HEK293 (cell line): Measurements from ENCODE around the gene ZFHX3.

Source experiments
- BCL6B ChIP-seq: fragments of 450-650 bp; formaldehyde crosslinking; IDR thresholded peaks from 2 replicates; pipeline ENCODE4 v1.5.1; 2017; ENCODE audit warnings: missing biosample characterization, missing genetic modification characterization
- GLIS2 ChIP-seq: fragments of 450-650 bp; formaldehyde crosslinking; IDR thresholded peaks from 2 replicates; pipeline ENCODE4 v1.5.1; 2016; ENCODE audit warnings: missing biosample characterization, missing genetic modification characterization
- KLF16 ChIP-seq: fragments of 450-650 bp; formaldehyde crosslinking; IDR thresholded peaks from 2 replicates; pipeline ENCODE4 v1.5.1; 2017; ENCODE audit warnings: missing biosample characterization, missing genetic modification characterization
- ZBTB10 ChIP-seq: fragments of 450-650 bp; formaldehyde crosslinking; IDR thresholded peaks from 2 replicates; pipeline ENCODE4 v1.5.1; 2016; ENCODE audit warnings: missing biosample characterization, missing genetic modification characterization
- ZBTB17 ChIP-seq: fragments of 450-650 bp; formaldehyde crosslinking; IDR thresholded peaks from 2 replicates; pipeline ENCODE4 v1.5.1; 2016; ENCODE audit warnings: missing biosample characterization, missing genetic modification characterization
- ZFP37 ChIP-seq: fragments of 450-650 bp; formaldehyde crosslinking; IDR thresholded peaks from 2 replicates; pipeline ENCODE4 v1.5.1; 2016; ENCODE audit warnings: missing biosample characterization, missing genetic modification characterization
- ZNF114 ChIP-seq: fragments of 450-650 bp; formaldehyde crosslinking; IDR thresholded peaks from 2 replicates; pipeline ENCODE4 v1.5.0; 2017; ENCODE audit warnings: missing biosample characterization, missing genetic modification characterization
- ZNF202 ChIP-seq: fragments of 450-650 bp; formaldehyde crosslinking; IDR thresholded peaks from 2 replicates; pipeline ENCODE4 v1.5.1; 2016; ENCODE audit warnings: missing biosample characterization, missing genetic modification characterization, borderline replicate concordance
- ZNF239 ChIP-seq: fragments of 450-650 bp; formaldehyde crosslinking; IDR thresholded peaks from 2 replicates; pipeline ENCODE4 v1.5.1; 2016; ENCODE audit warnings: missing biosample characterization, missing genetic modification characterization
- ZNF248 ChIP-seq: fragments of 450-650 bp; formaldehyde crosslinking; IDR thresholded peaks from 2 replicates; pipeline ENCODE4 v1.5.1; 2017; ENCODE audit warnings: missing biosample characterization, missing genetic modification characterization
- ZNF350 ChIP-seq: fragments of 450-650 bp; formaldehyde crosslinking; IDR thresholded peaks from 2 replicates; pipeline ENCODE4 v1.5.0; 2017; ENCODE audit warnings: missing biosample characterization, mild to moderate bottlenecking, missing genetic modification characterization
- ZNF501 ChIP-seq: fragments of 450-650 bp; formaldehyde crosslinking; IDR thresholded peaks from 2 replicates; pipeline ENCODE4 v1.5.1; 2016; ENCODE audit warnings: missing biosample characterization, missing genetic modification characterization
- ZNF510 ChIP-seq: fragments of 450-650 bp; formaldehyde crosslinking; IDR thresholded peaks from 2 replicates; pipeline ENCODE4 v1.5.1; 2018; ENCODE audit warnings: mild to moderate bottlenecking, missing genetic modification characterization, missing biosample characterization; ENCODE audit not compliant: insufficient replicate concordance
- ZNF521 ChIP-seq: fragments of 450-650 bp; formaldehyde crosslinking; IDR thresholded peaks from 2 replicates; pipeline ENCODE4 v1.5.1; 2017; ENCODE audit warnings: missing biosample characterization, mild to moderate bottlenecking, missing genetic modification characterization
- ZNF544 ChIP-seq: fragments of 450-650 bp; formaldehyde crosslinking; IDR thresholded peaks from 2 replicates; pipeline ENCODE4 v1.5.0; 2017; ENCODE audit warnings: missing biosample characterization, missing genetic modification characterization
- ZNF548 ChIP-seq: fragments of 450-650 bp; formaldehyde crosslinking; IDR thresholded peaks from 2 replicates; pipeline ENCODE4 v1.5.1; 2016; ENCODE audit warnings: missing biosample characterization, missing genetic modification characterization
- ZNF629 ChIP-seq: fragments of 450-650 bp; formaldehyde crosslinking; IDR thresholded peaks from 2 replicates; pipeline ENCODE4 v1.5.1; 2017; ENCODE audit warnings: missing biosample characterization, missing genetic modification characterization
- ZNF660 ChIP-seq: fragments of 450-650 bp; IDR thresholded peaks from 2 replicates; pipeline ENCODE4 v1.5.1; 2018; ENCODE audit warnings: missing biosample characterization, mild to moderate bottlenecking, missing genetic modification characterization
- ZNF776 ChIP-seq: fragments of 450-650 bp; formaldehyde crosslinking; IDR thresholded peaks from 2 replicates; pipeline ENCODE4 v1.5.0; 2017; ENCODE audit warnings: missing biosample characterization, missing genetic modification characterization, borderline replicate concordance
- ZNF843 ChIP-seq: fragments of 450-650 bp; formaldehyde crosslinking; IDR thresholded peaks from 2 replicates; pipeline ENCODE4 v1.5.1; 2016; ENCODE audit warnings: missing biosample characterization, missing genetic modification characterization
- ZSCAN30 ChIP-seq: fragments of 450-650 bp; IDR thresholded peaks from 2 replicates; pipeline ENCODE4 v1.5.1; 2018; ENCODE audit warnings: missing biosample characterization, mild to moderate bottlenecking, missing genetic modification characterization, moderate library complexity
- TF ChIP-seq, protein P1 (sequence below): fragments of 450-650 bp; formaldehyde crosslinking; IDR thresholded peaks from 2 replicates; pipeline ENCODE4 v1.5.1; 2016; ENCODE audit warnings: missing biosample characterization, missing genetic modification characterization
- TF ChIP-seq, protein P2 (sequence below): fragments of 450-650 bp; formaldehyde crosslinking; conservative IDR thresholded peaks from 2 replicates; pipeline ENCODE4 v1.5.1; 2016; ENCODE audit warnings: low read depth, missing biosample characterization, missing genetic modification characterization
- TF ChIP-seq, protein P3 (sequence below): fragments of 450-650 bp; formaldehyde crosslinking; IDR thresholded peaks from 2 replicates; pipeline ENCODE4 v1.5.1; 2016; ENCODE audit warnings: missing biosample characterization, missing genetic modification characterization
- TF ChIP-seq, protein P4 (sequence below): fragments of 450-650 bp; formaldehyde crosslinking; IDR thresholded peaks from 2 replicates; pipeline ENCODE4 v1.5.1; 2016; ENCODE audit warnings: missing biosample characterization, missing genetic modification characterization

The ZFHX3 gene

GRCh38 chr16:73047536-73048291, at the start of gene ZFHX3 (continued):
- TF ChIP-seq BCL6B (tag by site-specific recombination) (no peak), ZNF776 (no peak), ZSCAN30 (tag by site-specific recombination) (no peak; the same call in 1 of the 2 replicates), ZNF202 (tag by site-specific recombination) (no peak), ZNF248 (tag by site-specific recombination) (no peak), ZNF629 (tag by site-specific recombination) (0 out of 2 replicates have a peak, but pooled peaks have one; percentile 22), ZNF843 (0 out of 2 replicates have a peak, but pooled peaks have one; percentile 32), ZNF521 (tag by site-specific recombination) (no peak), ZNF501 (peak; percentile 60; the same call in 1 of the 2 replicates), ZNF544 (tag by site-specific recombination) (no peak), ZNF350 (tag by site-specific recombination) (no peak), ZNF548 (no peak), ZBTB17 (tag by site-specific recombination) (peak; percentile 74), GLIS2 (tag by site-specific recombination) (peak; percentile 77), ZFP37 (peak; percentile 70; the same call in 1 of the 2 replicates), ZNF114 (tag by site-specific recombination) (no peak), KLF16 (tag by site-specific recombination) (no peak), ZNF660 (no peak), ZBTB10 (tag by site-specific recombination) (no peak), ZNF239 (tag by site-specific recombination) (no peak), ZNF510 (tag by site-specific recombination) (no peak)
- TF ChIP-seq, protein P1, sequence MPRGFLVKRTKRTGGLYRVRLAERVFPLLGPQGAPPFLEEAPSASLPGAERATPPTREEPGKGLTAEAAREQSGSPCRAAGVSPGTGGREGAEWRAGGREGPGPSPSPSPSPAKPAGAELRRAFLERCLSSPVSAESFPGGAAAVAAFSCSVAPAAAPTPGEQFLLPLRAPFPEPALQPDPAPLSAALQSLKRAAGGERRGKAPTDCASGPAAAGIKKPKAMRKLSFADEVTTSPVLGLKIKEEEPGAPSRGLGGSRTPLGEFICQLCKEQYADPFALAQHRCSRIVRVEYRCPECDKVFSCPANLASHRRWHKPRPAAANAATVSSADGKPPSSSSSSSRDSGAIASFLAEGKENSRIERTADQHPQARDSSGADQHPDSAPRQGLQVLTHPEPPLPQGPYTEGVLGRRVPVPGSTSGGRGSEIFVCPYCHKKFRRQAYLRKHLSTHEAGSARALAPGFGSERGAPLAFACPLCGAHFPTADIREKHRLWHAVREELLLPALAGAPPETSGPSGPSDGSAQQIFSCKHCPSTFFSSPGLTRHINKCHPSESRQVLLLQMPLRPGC = no peak
- TF ChIP-seq, protein P2, sequence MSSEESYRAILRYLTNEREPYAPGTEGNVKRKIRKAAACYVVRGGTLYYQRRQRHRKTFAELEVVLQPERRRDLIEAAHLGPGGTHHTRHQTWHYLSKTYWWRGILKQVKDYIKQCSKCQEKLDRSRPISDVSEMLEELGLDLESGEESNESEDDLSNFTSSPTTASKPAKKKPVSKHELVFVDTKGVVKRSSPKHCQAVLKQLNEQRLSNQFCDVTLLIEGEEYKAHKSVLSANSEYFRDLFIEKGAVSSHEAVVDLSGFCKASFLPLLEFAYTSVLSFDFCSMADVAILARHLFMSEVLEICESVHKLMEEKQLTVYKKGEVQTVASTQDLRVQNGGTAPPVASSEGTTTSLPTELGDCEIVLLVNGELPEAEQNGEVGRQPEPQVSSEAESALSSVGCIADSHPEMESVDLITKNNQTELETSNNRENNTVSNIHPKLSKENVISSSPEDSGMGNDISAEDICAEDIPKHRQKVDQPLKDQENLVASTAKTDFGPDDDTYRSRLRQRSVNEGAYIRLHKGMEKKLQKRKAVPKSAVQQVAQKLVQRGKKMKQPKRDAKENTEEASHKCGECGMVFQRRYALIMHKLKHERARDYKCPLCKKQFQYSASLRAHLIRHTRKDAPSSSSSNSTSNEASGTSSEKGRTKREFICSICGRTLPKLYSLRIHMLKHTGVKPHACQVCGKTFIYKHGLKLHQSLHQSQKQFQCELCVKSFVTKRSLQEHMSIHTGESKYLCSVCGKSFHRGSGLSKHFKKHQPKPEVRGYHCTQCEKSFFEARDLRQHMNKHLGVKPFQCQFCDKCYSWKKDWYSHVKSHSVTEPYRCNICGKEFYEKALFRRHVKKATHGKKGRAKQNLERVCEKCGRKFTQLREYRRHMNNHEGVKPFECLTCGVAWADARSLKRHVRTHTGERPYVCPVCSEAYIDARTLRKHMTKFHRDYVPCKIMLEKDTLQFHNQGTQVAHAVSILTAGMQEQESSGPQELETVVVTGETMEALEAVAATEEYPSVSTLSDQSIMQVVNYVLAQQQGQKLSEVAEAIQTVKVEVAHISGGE (tag by site-specific recombination) = peak; percentile 73
- TF ChIP-seq, protein P3, sequence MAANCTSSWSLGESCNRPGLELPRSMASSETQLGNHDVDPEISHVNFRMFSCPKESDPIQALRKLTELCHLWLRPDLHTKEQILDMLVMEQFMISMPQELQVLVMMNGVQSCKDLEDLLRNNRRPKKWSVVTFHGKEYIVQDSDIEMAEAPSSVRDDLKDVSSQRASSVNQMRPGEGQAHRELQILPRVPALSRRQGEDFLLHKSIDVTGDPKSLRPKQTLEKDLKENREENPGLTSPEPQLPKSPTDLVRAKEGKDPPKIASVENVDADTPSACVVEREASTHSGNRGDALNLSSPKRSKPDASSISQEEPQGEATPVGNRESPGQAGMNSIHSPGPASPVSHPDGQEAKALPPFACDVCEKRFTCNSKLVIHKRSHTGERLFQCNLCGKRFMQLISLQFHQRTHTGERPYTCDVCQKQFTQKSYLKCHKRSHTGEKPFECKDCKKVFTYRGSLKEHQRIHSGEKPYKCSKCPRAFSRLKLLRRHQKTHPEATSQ = peak; percentile 28; the same call in 1 of the 2 replicates
- TF ChIP-seq, protein P4, sequence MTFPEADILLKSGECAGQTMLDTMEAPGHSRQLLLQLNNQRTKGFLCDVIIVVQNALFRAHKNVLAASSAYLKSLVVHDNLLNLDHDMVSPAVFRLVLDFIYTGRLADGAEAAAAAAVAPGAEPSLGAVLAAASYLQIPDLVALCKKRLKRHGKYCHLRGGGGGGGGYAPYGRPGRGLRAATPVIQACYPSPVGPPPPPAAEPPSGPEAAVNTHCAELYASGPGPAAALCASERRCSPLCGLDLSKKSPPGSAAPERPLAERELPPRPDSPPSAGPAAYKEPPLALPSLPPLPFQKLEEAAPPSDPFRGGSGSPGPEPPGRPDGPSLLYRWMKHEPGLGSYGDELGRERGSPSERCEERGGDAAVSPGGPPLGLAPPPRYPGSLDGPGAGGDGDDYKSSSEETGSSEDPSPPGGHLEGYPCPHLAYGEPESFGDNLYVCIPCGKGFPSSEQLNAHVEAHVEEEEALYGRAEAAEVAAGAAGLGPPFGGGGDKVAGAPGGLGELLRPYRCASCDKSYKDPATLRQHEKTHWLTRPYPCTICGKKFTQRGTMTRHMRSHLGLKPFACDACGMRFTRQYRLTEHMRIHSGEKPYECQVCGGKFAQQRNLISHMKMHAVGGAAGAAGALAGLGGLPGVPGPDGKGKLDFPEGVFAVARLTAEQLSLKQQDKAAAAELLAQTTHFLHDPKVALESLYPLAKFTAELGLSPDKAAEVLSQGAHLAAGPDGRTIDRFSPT = peak; percentile 50; the same call in 1 of the 2 replicates
